Measurements from ENCODE around the gene FES. TPM values are rescaled to one million over a fixed set of nuclear protein-coding genes. Genes with fewer than 3 reads are reported as not detected.
A peak's percentile ranks its signal among the peaks of the same experiment; 100 is the strongest.

FES gene
- polyA plus RNA-seq (2011; rRNA removed) (0.50 and 0.53 TPM in 2 replicates), polyA plus RNA-seq (2017; fragmentation: RNase III; extraction: RNeasy Plus Mini Kit Qiagen cat#74134 plus additional on column Dnase treatment) (0.39 to 0.50 TPM (median 0.45 TPM) in 3 replicates), polyA minus RNA-seq (2011; rRNA and poly(A)+ RNA removed) (0.39 TPM in 1 of 2 replicates, not detected in the other)
- 1.4 and 1.7 TPM in 2 replicates for polyA plus RNA-seq (2012; cell fraction: cytosol; rRNA removed)
- 1.4 and 1.7 TPM in 2 replicates for polyA plus RNA-seq (2012; cell fraction: nucleus; rRNA removed)

GRCh38 chr15:90883976-90884718, at the start of gene FES:
Gene FES, plus strand, starts transcription at chr15:90884504. Its CDS starts 542 bp downstream, at chr15:90885046.
- no peak for ATAC-seq
- ChIA-PET CTCF (interaction anchor here (1.2 to 10.9 kb wide), 20 partner anchors 9 to 565 kb away, joined by 3 to 265 read pairs (median 24); partner anchors contain the start of genes BLM, FURIN, HDDC3 and MAN2A2), POLR2A (no interaction called here)
- no peaks in the 10 kb centered on the region for H3K4me1 ChIP-seq
- H3K27ac ChIP-seq, result peak within 1 kb of the TSS in 1 of 2 experiments; percentile 15; a peak in 1 of 6 replicates
- no peak for DNase-seq (ENCODE audit: low read depth in 1 of 2, low spot score in 1 of 2)
- H3K4me2 ChIP-seq, result no peak within 1 kb of the TSS
- H3K9me3 ChIP-seq, result no peaks in the 10 kb centered on the region
- no peak for FAIRE-seq
- no peak for TF ChIP-seq JUNB (IDR thresholded peaks at IDR 0.05)
- no peak for TF ChIP-seq HMGXB4 (CRISPR knock-in tag; IDR thresholded peaks at IDR 0.05; ENCODE audit: borderline replicate concordance)
- TF ChIP-seq ZFP36 (IDR thresholded peaks at IDR 0.05; ENCODE audit: borderline replicate concordance, partially characterized antibody), result no peak
- TF ChIP-seq HEYL (CRISPR knock-in tag; IDR thresholded peaks at IDR 0.05), result no peak
- TF ChIP-seq FOSL2 (IDR thresholded peaks at IDR 0.05), result no peak
- TF ChIP-seq FOSL2 (CRISPR knock-in tag; IDR thresholded peaks at IDR 0.05), result no peak
- TF ChIP-seq ZSCAN20 (CRISPR knock-in tag; IDR thresholded peaks at IDR 0.05), result no peak
- TF ChIP-seq MYC (IDR thresholded peaks at IDR 0.05; ENCODE audit: borderline replicate concordance, low read length), result no peak
- TF ChIP-seq RAD21 (conservative IDR thresholded peaks at IDR 0.05 in 1 of 2, IDR thresholded peaks at IDR 0.05 in 1 of 2), result no peak
- no peak for TF ChIP-seq CHD4 (IDR thresholded peaks at IDR 0.05; ENCODE audit: borderline replicate concordance)
- no peak for TF ChIP-seq EHMT2 (IDR thresholded peaks at IDR 0.05; ENCODE audit: low read depth)
- no peak for TF ChIP-seq POLR2AphosphoS2 (conservative IDR thresholded peaks at IDR 0.05; ENCODE audit: low read length)
- no peak for TF ChIP-seq SMC3 (IDR thresholded peaks at IDR 0.05)
- no peak for TF ChIP-seq POLR2A (IDR thresholded peaks at IDR 0.05; ENCODE audit: low read length)
- TF ChIP-seq RFX5 (IDR thresholded peaks at IDR 0.05), result no peak
- no peak within 1 kb of the TSS for H3K4me3 ChIP-seq
- 92% methylated on average over 48 of the region's 58 CpGs for WGBS (ENCODE audit: missing lambda C conversion rate)

GRCh38 chr15:90834626-90835025, 49.7 kb upstream of the FES start:
- FAIRE-seq, result no peak
- no peak for DNase-seq (ENCODE audit: low read depth in 1 of 2, low spot score in 1 of 2)
- CTCF ChIA-PET, result interaction anchor here (1.4 kb wide), 1 partner anchor 67 kb away, joined by 3 read pairs; no protein-coding TSS in a partner anchor
- 65% methylated on average over 5 of the region's 5 CpGs for WGBS (ENCODE audit: missing lambda C conversion rate)
- ATAC-seq, result no peak
- Histone ChIP-seq H3K9me3 (no peaks in the 10 kb centered on the region), H3K27ac (no peak overlapping the region), H3K4me3 (no peak overlapping the region), H3K4me1 (peaks cover 10% of the 10 kb centered on the region), H3K4me2 (no peak overlapping the region)
- POLR2A ChIA-PET, result no interaction called here
- TF ChIP-seq GATA3 (IDR thresholded peaks at IDR 0.05; ENCODE audit: borderline replicate concordance), result no peak
- no peak for TF ChIP-seq CHD4 (IDR thresholded peaks at IDR 0.05; ENCODE audit: borderline replicate concordance)
- no peak for TF ChIP-seq BCL3 (IDR thresholded peaks at IDR 0.05)
- TF ChIP-seq RARB (CRISPR knock-in tag; IDR thresholded peaks at IDR 0.05), result no peak
- no peak for TF ChIP-seq HES2 (IDR thresholded peaks at IDR 0.05)
- no peak for TF ChIP-seq NPAS2 (CRISPR knock-in tag; IDR thresholded peaks at IDR 0.05; ENCODE audit: borderline replicate concordance)
- TF ChIP-seq EHMT2 (IDR thresholded peaks at IDR 0.05; ENCODE audit: low read depth), result no peak
- no peak for TF ChIP-seq POLR2A (IDR thresholded peaks at IDR 0.05; ENCODE audit: low read length)
- no peak for TF ChIP-seq BHLHE40 (IDR thresholded peaks at IDR 0.05; ENCODE audit: low read depth, low read length)
- no peak for TF ChIP-seq ZFP36 (IDR thresholded peaks at IDR 0.05; ENCODE audit: borderline replicate concordance, partially characterized antibody)
- no peak for TF ChIP-seq CEBPB (IDR thresholded peaks at IDR 0.05)
